ENCODE data around the gene UNC119.

GRCh38 chr17:28519236-28519635, 33.2 kb downstream of the UNC119 start:
- TF ChIP-seq POLR2AphosphoS5 (IDR thresholded peaks at IDR 0.05; ENCODE audit: borderline replicate concordance, low read depth, low read length) (no peak), EZH2 (IDR thresholded peaks at IDR 0.05) (no peak), FOXP2 (optimal IDR thresholded peaks at IDR 0.05; ENCODE audit: control extremely low read depth, extremely low read length, insufficient read depth) (no peak)

All from SK-N-MC (cell line).